Measurements from ENCODE around the gene CAMK2N1.

DNA sequence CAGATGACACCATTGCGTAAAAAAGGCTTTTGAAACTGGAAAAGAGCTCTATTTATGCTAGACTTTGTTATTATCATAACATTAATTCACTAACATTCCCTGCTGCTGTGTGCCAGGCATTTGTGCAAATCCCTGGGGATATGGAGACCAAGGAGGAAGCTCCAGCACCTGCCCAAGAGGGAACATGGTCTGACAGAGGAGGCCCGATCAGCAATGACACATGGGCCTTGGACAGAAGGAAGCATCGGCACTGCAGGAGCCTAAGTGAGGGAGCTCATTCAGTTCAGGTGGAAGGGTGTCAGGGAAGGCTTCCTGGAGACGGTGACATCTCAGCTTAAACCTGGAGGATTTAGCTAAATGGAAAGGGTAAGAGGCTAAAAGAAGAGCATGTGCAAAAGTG, 13.9 kb downstream of the CAMK2N1 start:
- TF ChIP-seq, protein P1, sequence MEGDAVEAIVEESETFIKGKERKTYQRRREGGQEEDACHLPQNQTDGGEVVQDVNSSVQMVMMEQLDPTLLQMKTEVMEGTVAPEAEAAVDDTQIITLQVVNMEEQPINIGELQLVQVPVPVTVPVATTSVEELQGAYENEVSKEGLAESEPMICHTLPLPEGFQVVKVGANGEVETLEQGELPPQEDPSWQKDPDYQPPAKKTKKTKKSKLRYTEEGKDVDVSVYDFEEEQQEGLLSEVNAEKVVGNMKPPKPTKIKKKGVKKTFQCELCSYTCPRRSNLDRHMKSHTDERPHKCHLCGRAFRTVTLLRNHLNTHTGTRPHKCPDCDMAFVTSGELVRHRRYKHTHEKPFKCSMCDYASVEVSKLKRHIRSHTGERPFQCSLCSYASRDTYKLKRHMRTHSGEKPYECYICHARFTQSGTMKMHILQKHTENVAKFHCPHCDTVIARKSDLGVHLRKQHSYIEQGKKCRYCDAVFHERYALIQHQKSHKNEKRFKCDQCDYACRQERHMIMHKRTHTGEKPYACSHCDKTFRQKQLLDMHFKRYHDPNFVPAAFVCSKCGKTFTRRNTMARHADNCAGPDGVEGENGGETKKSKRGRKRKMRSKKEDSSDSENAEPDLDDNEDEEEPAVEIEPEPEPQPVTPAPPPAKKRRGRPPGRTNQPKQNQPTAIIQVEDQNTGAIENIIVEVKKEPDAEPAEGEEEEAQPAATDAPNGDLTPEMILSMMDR (IDR thresholded peaks at IDR 0.05), result no peak
- TF ChIP-seq POLR2A (IDR thresholded peaks at IDR 0.05), result no peak
